Endothelial cell (in vitro differentiated cells): ENCODE data around the gene SRC. TPM values are rescaled to one million over a fixed set of nuclear protein-coding genes. Genes with fewer than 3 reads are reported as not detected.

Source experiments
- DNase-seq: peaks from one replicate; pipeline ENCODE4 v3.0.0; 2021; ENCODE audit warnings: low spot score
- H3K27ac Mint-ChIP-seq: one replicate; pipeline ENCODE4 v1.8.0; 2021; ENCODE audit warnings: mixed read lengths, inconsistent platforms; ENCODE audit not compliant: unreplicated experiment
- H3K27me3 Mint-ChIP-seq: one replicate; pipeline ENCODE4 v1.8.0; 2021; ENCODE audit warnings: mild to moderate bottlenecking, moderate library complexity, mixed read lengths, inconsistent platforms; ENCODE audit not compliant: unreplicated experiment
- H3K36me3 Mint-ChIP-seq: one replicate; pipeline ENCODE4 v1.8.0; 2021; ENCODE audit warnings: mild to moderate bottlenecking, low read depth, mixed read lengths, inconsistent platforms; ENCODE audit not compliant: unreplicated experiment
- H3K4me1 Mint-ChIP-seq: one replicate; pipeline ENCODE4 v1.8.0; 2021; ENCODE audit warnings: mild to moderate bottlenecking, mixed read lengths, inconsistent platforms; ENCODE audit not compliant: unreplicated experiment
- H3K4me3 Mint-ChIP-seq: one replicate; pipeline ENCODE4 v1.8.0; 2021; ENCODE audit warnings: mild to moderate bottlenecking, mixed read lengths, inconsistent platforms; ENCODE audit not compliant: unreplicated experiment
- H3K9me3 Mint-ChIP-seq: one replicate; pipeline ENCODE4 v1.8.0; 2021; ENCODE audit warnings: mixed read lengths, inconsistent platforms; ENCODE audit not compliant: unreplicated experiment
- CTCF ChIP-seq: fragments of 200-600 bp; sonication (generic); IDR thresholded peaks from one replicate; pipeline ENCODE4 v1.5.0; 2021; ENCODE audit warnings: antibody characterized with exemption; ENCODE audit not compliant: unreplicated experiment
- total RNA-seq: library from RNA; stranded (reverse); fragmentation: NEBNext Ultra II Directional; extraction: Animal tissue kit (Norgen Biotek cat#: 25700); gene quantifications from one replicate; pipeline ENCODE4 v1.2.1, GENCODE V29; 2021; ENCODE audit not compliant: unreplicated experiment

The SRC gene
- total RNA-seq, 1 donor from 2014 or later, result 60.8 TPM

- Mint-ChIP-seq H3K36me3 (peaks cover 25% of the 10 kb centered on the region), H3K27ac (no peak overlapping the region), H3K9me3 (no peaks in the 10 kb centered on the region), H3K4me1 (peaks cover 27% of the 10 kb centered on the region), H3K4me3 (no peak overlapping the region), H3K27me3 (peaks cover 10% of the 10 kb centered on the region)
- DNase-seq, result no peak
- TF ChIP-seq CTCF, result no peak
These were observed 9.6 kb downstream of the SRC start for GRCh38 chr20:37355252-37356180.

GRCh38 chr20:37356387-37356786 is 10.4 kb downstream of the SRC start:
- H3K27me3 Mint-ChIP-seq, result peaks cover 10% of the 10 kb centered on the region
- no peak overlapping the region for H3K4me3 Mint-ChIP-seq
- TF ChIP-seq CTCF, result no peak
- peaks cover 19% of the 10 kb centered on the region for H3K4me1 Mint-ChIP-seq
- H3K9me3 Mint-ChIP-seq, result no peaks in the 10 kb centered on the region
- peaks cover 24% of the 10 kb centered on the region for H3K36me3 Mint-ChIP-seq
- DNase-seq, result no peak
- H3K27ac Mint-ChIP-seq, result no peak overlapping the region

- TF ChIP-seq CTCF, result no peak
These were observed 11.0 kb downstream of the SRC start for GRCh38 chr20:37356961-37357371.

DNA sequence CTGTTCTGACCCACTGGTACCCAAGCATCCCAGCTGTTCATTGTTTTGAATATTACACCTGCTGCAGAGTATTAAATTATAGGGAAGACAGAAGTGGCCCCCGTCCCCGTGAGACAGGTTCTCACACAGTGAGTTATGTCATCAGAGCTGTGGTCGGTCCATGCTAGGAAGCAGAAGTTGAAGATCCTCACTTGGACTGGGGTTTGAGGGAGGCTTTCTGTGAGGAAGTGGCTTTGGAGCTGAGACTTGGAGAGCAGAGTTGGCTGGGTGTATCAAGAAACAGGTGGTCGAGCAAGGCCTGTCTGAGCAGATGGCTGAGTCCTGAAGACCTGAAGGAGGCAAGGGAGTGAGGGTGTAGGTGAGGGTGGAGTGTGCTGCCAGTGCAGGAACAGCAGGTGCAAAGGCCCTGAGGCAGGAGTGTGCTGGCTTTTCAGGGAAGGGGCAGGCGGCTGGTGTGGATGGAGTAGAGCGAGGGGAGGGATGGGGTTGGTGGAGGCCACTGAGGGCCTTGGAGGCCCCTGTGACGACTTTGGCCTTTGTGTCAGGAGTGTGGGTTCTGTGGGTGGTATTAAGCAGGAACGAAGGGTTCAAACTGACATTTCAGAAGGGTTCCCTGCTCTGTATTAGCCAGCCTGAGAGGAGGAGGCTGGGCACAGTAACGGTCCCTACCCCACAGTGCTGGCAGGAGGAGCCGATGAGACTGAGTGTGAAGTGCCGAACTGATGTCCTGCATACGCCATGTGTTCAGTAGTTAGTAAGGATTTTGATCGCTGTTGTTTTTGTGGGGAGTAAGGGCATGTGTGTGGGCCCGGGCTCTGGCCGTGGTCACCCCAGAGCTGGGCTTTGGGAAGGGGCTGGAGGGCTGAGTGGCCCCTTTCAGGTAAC is 11.8 kb downstream of the SRC start:
- Mint-ChIP-seq H3K4me1 (peaks cover 14% of the 10 kb centered on the region), H3K27ac (peak overlapping the region; percentile 86), H3K36me3 (peaks cover 21% of the 10 kb centered on the region), H3K27me3 (peaks cover 10% of the 10 kb centered on the region), H3K4me3 (peak overlapping the region; percentile 76), H3K9me3 (no peaks in the 10 kb centered on the region)
- no peak for TF ChIP-seq CTCF
- no peak for DNase-seq

More at GRCh38 chr20:37356961-37357371, 11.0 kb downstream of the SRC start:
- Mint-ChIP-seq H3K36me3 (peaks cover 24% of the 10 kb centered on the region), H3K4me3 (no peak overlapping the region), H3K9me3 (no peaks in the 10 kb centered on the region), H3K4me1 (peaks cover 15% of the 10 kb centered on the region), H3K27me3 (peaks cover 10% of the 10 kb centered on the region), H3K27ac (no peak overlapping the region)
- no peak for DNase-seq
